Suprapubic skin (tissue), 3 donors: ENCODE measurements around the gene OXER1.

ENCODE experiments used
- CTCF ChIP-seq, 2 donors: fragments of 200-600 bp in 1 of 2; fragments of 450-650 bp in 1 of 2; sonication (generic) in 1 of 2; IDR thresholded peaks; one replicate each; pipeline ENCODE4 v1.5.1; 2016 to 2019; ENCODE audit warnings: antibody characterized with exemption in 2 of 2, mild to moderate bottlenecking in 1 of 2, moderate library complexity in 1 of 2
- POLR2AphosphoS5 ChIP-seq, 3 donors: sonication (generic); formaldehyde crosslinking; IDR thresholded peaks; one replicate each; pipeline ENCODE4 v1.6.1; 2017; ENCODE audit warnings: antibody characterized with exemption in 3 of 3

GRCh38 chr2:42754021-42754775, 9.7 kb downstream of the OXER1 start:
- TF ChIP-seq POLR2AphosphoS5 (IDR thresholded peaks at IDR 0.05): no peak
- no peak for TF ChIP-seq CTCF (IDR thresholded peaks at IDR 0.05)
